Vagina (tissue), 2 donors: Measurements from ENCODE around the gene SPOCK1. TPM values are rescaled to one million over a fixed set of nuclear protein-coding genes. Genes with fewer than 3 reads are reported as not detected.

ENCODE experiments used
- DNase-seq, 2 donors: peaks; one replicate each; pipeline ENCODE4 v3.0.0-alpha.2; 2017; ENCODE audit errors: extremely low spot score in 2 of 2
- H3K27ac ChIP-seq: fragments of 200-600 bp; sonication (generic); one replicate; pipeline ENCODE4 v1.5.1; 2019
- H3K27me3 ChIP-seq: fragments of 200-600 bp; sonication (generic); one replicate; pipeline ENCODE4 v1.5.1; 2019
- H3K36me3 ChIP-seq, 2 donors: fragments of 200-600 bp; sonication (generic); one replicate each; pipeline ENCODE4 v1.5.1; 2017 to 2019
- H3K4me1 ChIP-seq: fragments of 200-600 bp; sonication (generic); one replicate; pipeline ENCODE4 v1.5.1; 2019
- H3K4me3 ChIP-seq, 2 donors: fragments of 200-600 bp; sonication (generic); 1 replicate in 1 of 2; 2 replicates in 1 of 2; pipeline ENCODE4 v1.5.1; 2016 to 2019
- H3K9me3 ChIP-seq: fragments of 200-600 bp; sonication (generic); one replicate; pipeline ENCODE4 v1.5.1; 2019
- CTCF ChIP-seq, 3 experiments: fragments of 450-650 bp in 2 of 3; fragments of 200-600 bp in 1 of 3; sonication (generic) in 1 of 3; IDR thresholded peaks; one replicate each; pipeline ENCODE4 v1.5.1; 2017 to 2019; ENCODE audit warnings: antibody characterized with exemption in 3 of 3, mild to moderate bottlenecking in 2 of 3, moderate library complexity in 2 of 3
- POLR2A ChIP-seq, 2 donors: fragments of 450-650 bp; IDR thresholded peaks; one replicate each; pipeline ENCODE4 v1.6.1; 2017; ENCODE audit warnings: antibody characterized with exemption in 2 of 2, mild to moderate bottlenecking in 2 of 2, moderate library complexity in 2 of 2
- POLR2AphosphoS5 ChIP-seq, 2 donors: sonication (generic); formaldehyde crosslinking; IDR thresholded peaks; one replicate each; pipeline ENCODE4 v1.9.0; 2017; ENCODE audit warnings: antibody characterized with exemption in 2 of 2, mild to moderate bottlenecking in 2 of 2, low read depth in 1 of 2; ENCODE audit not compliant: insufficient read depth in 1 of 2
- intact Hi-C: fragments of 100-400 bp; cut with DNase I; formaldehyde crosslinking; loops from one replicate; pipeline ENCODE4 v1.15.1; 2023
- total RNA-seq: library from RNA; depleted of rRNA; stranded (reverse); fragments of >200 nt; gene quantifications from one replicate; pipeline ENCODE4 v1.2.3, GENCODE V29; 2016

SPOCK1 gene
- total RNA-seq, 1 donor from 2014 or later = 70.7 TPM

GRCh38 chr5:137181667-137182066 lies 317.5 kb downstream of the SPOCK1 start:
- no peaks in the 10 kb centered on the region for H3K27me3 ChIP-seq
- no peaks in the 10 kb centered on the region for H3K4me1 ChIP-seq
- peak in 1 of 2 donors; percentile 47 for DNase-seq
- H3K27ac ChIP-seq = no peak overlapping the region
- TF ChIP-seq POLR2A (IDR thresholded peaks at IDR 0.05) = no peak
- TF ChIP-seq CTCF (IDR thresholded peaks at IDR 0.05) = no peak
- TF ChIP-seq POLR2AphosphoS5 (IDR thresholded peaks at IDR 0.05; ENCODE audit: insufficient read depth in 1 of 2, low read depth in 1 of 2) = no peak
- intact Hi-C loops = no loop called here
- no peaks in the 10 kb centered on the region for H3K9me3 ChIP-seq
- H3K4me3 ChIP-seq = no peak overlapping the region
- H3K36me3 ChIP-seq = no peaks in the 10 kb centered on the region

- Histone ChIP-seq H3K9me3 (no peaks in the 10 kb centered on the region), H3K27ac (no peak overlapping the region), H3K27me3 (no peaks in the 10 kb centered on the region), H3K4me3 (no peak overlapping the region), H3K36me3 (no peaks in the 10 kb centered on the region), H3K4me1 (no peaks in the 10 kb centered on the region)
- peak in 1 of 2 donors; percentile 40 for DNase-seq
- TF ChIP-seq POLR2AphosphoS5 (IDR thresholded peaks at IDR 0.05; ENCODE audit: insufficient read depth in 1 of 2, low read depth in 1 of 2) = no peak
- intact Hi-C loops = no loop called here
These were observed 319.9 kb downstream of the SPOCK1 start for GRCh38 chr5:137179203-137179602.

- intact Hi-C loops = no loop called here
- TF ChIP-seq POLR2A (IDR thresholded peaks at IDR 0.05) (no peak), POLR2AphosphoS5 (IDR thresholded peaks at IDR 0.05; ENCODE audit: insufficient read depth in 1 of 2, low read depth in 1 of 2) (no peak), CTCF (IDR thresholded peaks at IDR 0.05) (no peak)
- Histone ChIP-seq H3K27ac (no peak overlapping the region), H3K9me3 (no peaks in the 10 kb centered on the region), H3K4me1 (no peaks in the 10 kb centered on the region), H3K36me3 (no peaks in the 10 kb centered on the region), H3K27me3 (no peaks in the 10 kb centered on the region), H3K4me3 (no peak overlapping the region)
- peak in 1 of 2 donors; percentile 3 for DNase-seq
These were observed 322.5 kb downstream of the SPOCK1 start for GRCh38 chr5:137176609-137177008.

- H3K9me3 ChIP-seq = no peaks in the 10 kb centered on the region
- no peak overlapping the region for H3K4me3 ChIP-seq
- no peaks in the 10 kb centered on the region for H3K36me3 ChIP-seq
- TF ChIP-seq CTCF (IDR thresholded peaks at IDR 0.05) (no peak), POLR2AphosphoS5 (IDR thresholded peaks at IDR 0.05; ENCODE audit: insufficient read depth in 1 of 2, low read depth in 1 of 2) (no peak), POLR2A (IDR thresholded peaks at IDR 0.05) (no peak)
- H3K4me1 ChIP-seq = no peaks in the 10 kb centered on the region
- H3K27ac ChIP-seq = no peak overlapping the region
- peak in 1 of 2 donors; percentile 47 for DNase-seq
- no peaks in the 10 kb centered on the region for H3K27me3 ChIP-seq
- intact Hi-C loops = no loop called here
These were observed 323.0 kb downstream of the SPOCK1 start for GRCh38 chr5:137176126-137176525.

- Histone ChIP-seq H3K4me1 (no peaks in the 10 kb centered on the region), H3K27me3 (no peaks in the 10 kb centered on the region), H3K27ac (no peak overlapping the region), H3K4me3 (no peak overlapping the region), H3K36me3 (no peaks in the 10 kb centered on the region), H3K9me3 (no peaks in the 10 kb centered on the region)
- TF ChIP-seq POLR2AphosphoS5 (IDR thresholded peaks at IDR 0.05; ENCODE audit: insufficient read depth in 1 of 2, low read depth in 1 of 2) (no peak), CTCF (IDR thresholded peaks at IDR 0.05) (no peak), POLR2A (IDR thresholded peaks at IDR 0.05) (no peak)
- intact Hi-C loops = no loop called here
- no peak for DNase-seq
These were observed 324.9 kb downstream of the SPOCK1 start for GRCh38 chr5:137174196-137174595.
